ENCODE measurements around the gene DMAP1. TPM values are rescaled to one million over a fixed set of nuclear protein-coding genes. Genes with fewer than 3 reads are reported as not detected.

DMAP1 gene
- total RNA-seq, 1 experiment from 2014 or later: 27.8 TPM

Other genes starting within 250 kb of the DMAP1 start
- 53.2 TPM for gene DPH2, start 243.5 kb upstream of the DMAP1 start, total RNA-seq (2021; ENCODE audit: unreplicated experiment)
- 122 TPM for gene ATP6V0B, start 238.5 kb upstream of the DMAP1 start, total RNA-seq (2021; ENCODE audit: unreplicated experiment)
- 76.8 TPM for gene B4GALT2, start 234.3 kb upstream of the DMAP1 start, total RNA-seq (2021; ENCODE audit: unreplicated experiment)
- gene CCDC24, start 221.9 kb upstream of the DMAP1 start, total RNA-seq (2021; ENCODE audit: unreplicated experiment): 23.3 TPM
- gene SLC6A9, start 182.0 kb upstream of the DMAP1 start, total RNA-seq (2021; ENCODE audit: unreplicated experiment): 12.8 TPM
- gene KLF17, start 94.7 kb upstream of the DMAP1 start, total RNA-seq (2021; ENCODE audit: unreplicated experiment): not detected
- gene KLF18, start 71.8 kb upstream of the DMAP1 start, total RNA-seq (2021; ENCODE audit: unreplicated experiment): 0.07 TPM
- gene ERI3, start 141.8 kb downstream of the DMAP1 start, total RNA-seq (2021; ENCODE audit: unreplicated experiment): 74.2 TPM
- gene RNF220, start 191.8 kb downstream of the DMAP1 start, total RNA-seq (2021; ENCODE audit: unreplicated experiment): 84.5 TPM

Measured in HCT116 (cell line).